HepG2 (cell line): ENCODE results near the gene KIF5B. TPM values are rescaled to one million over a fixed set of nuclear protein-coding genes. Genes with fewer than 3 reads are reported as not detected.
A peak's percentile ranks its signal among the peaks of the same experiment; 100 is the strongest.

Source experiments
- ATAC-seq: fragments of 200-7000 bp; cut with Tn5 transposase; 3 replicates; pipeline ENCODE4 v1.9.1; 2020; ENCODE audit warnings: mild to moderate bottlenecking, moderate library complexity
- BruUV-seq: library from RNA; stranded (reverse); fragments of 400-500 nt; replicated peaks from 2 replicates; lab custom pipeline; 2021; lab: Mats Ljungman, UMichigan
- CTCF ChIA-PET: fragments of 300-600 bp; formaldehyde crosslinking; extraction: SDS; loops from one replicate; lab custom pipeline; 2021; ENCODE audit warnings: low total read pairs, inconsistent platforms, low intra/inter-chr PET ratio; lab: Yijun Ruan, JAX
- POLR2A ChIA-PET: fragments of 350-600 bp; sonication (Branson Sonifier 250); formaldehyde crosslinking; loops from one replicate; lab custom pipeline; 2020; ENCODE audit warnings: antibody characterized with exemption, inconsistent platforms; lab: Yijun Ruan, JAX
- DNase-seq: peaks from one replicate; pipeline ENCODE4 v3.0.0-alpha.2; 2015; ENCODE audit warnings: low spot score
- FAIRE-seq: peaks from 3 replicates; lab custom pipeline; 2011; peaks lifted over from hg19 to GRCh38; lab: Jason Lieb, UNC
- H2AFZ ChIP-seq: one replicate; pipeline ENCODE4 v1.6.1; 2011; ENCODE audit warnings: low read length, inconsistent platforms
- H3K27ac ChIP-seq: fragments of 300-600 bp; 3 replicates; pipeline ENCODE4 v1.8.0; 2011; ENCODE audit warnings: mixed run types, mild to moderate bottlenecking, mixed read lengths, low read length, inconsistent platforms; ENCODE audit not compliant: insufficient read depth; ENCODE audit errors: extremely low read length
- H3K27me3 ChIP-seq, 2 experiments: fragments of 200-600 bp in 1 of 2; 2 replicates in 1 of 2; 3 replicates in 1 of 2; pipeline versions ENCODE4 v1.6.0 to v1.8.0; 2011; ENCODE audit warnings: low read length in 2 of 2, mild to moderate bottlenecking in 2 of 2, moderate library complexity in 2 of 2, inconsistent platforms in 1 of 2; ENCODE audit not compliant: insufficient read depth in 2 of 2, control insufficient read depth in 1 of 2
- H3K36me3 ChIP-seq, 2 experiments: fragments of 200-600 bp in 1 of 2; replicated peaks in 1 of 2; 2 replicates in 1 of 2; 3 replicates in 1 of 2; pipeline versions ENCODE4 v1.5.1 to v1.8.0; 2011; ENCODE audit warnings: low read length in 2 of 2, inconsistent platforms in 1 of 2; ENCODE audit not compliant: insufficient read depth in 2 of 2, control insufficient read depth in 1 of 2
- H3K4me1 ChIP-seq: 2 replicates; pipeline ENCODE4 v1.5.1; 2012; ENCODE audit warnings: low read length, inconsistent platforms; ENCODE audit not compliant: insufficient read depth
- H3K4me2 ChIP-seq: 2 replicates; pipeline ENCODE4 v1.6.0; 2011; ENCODE audit warnings: low read depth, low read length, inconsistent platforms
- H3K4me3 ChIP-seq, 3 experiments: fragments of 200-600 bp in 1 of 3; sonication (generic), shearing (Covaris generic) in 1 of 3; replicated peaks in 1 of 3; 2 replicates each; pipeline ENCODE4 v1.5.1; 2011 to 2016; ENCODE audit warnings: low read length in 3 of 3, inconsistent platforms in 2 of 3, low read depth in 2 of 3, mild to moderate bottlenecking in 2 of 3, control low read depth in 1 of 3, mixed read lengths in 1 of 3; ENCODE audit not compliant: insufficient read depth in 1 of 3
- H3K79me2 ChIP-seq: one replicate; pipeline ENCODE4 v1.6.1; 2011; ENCODE audit warnings: low read length, inconsistent platforms; ENCODE audit not compliant: insufficient read depth
- H3K9ac ChIP-seq: 2 replicates; pipeline ENCODE4 v1.6.0; 2011; ENCODE audit warnings: mild to moderate bottlenecking, low read depth, low read length, inconsistent platforms; ENCODE audit not compliant: insufficient read depth
- H3K9me3 ChIP-seq: 2 replicates; pipeline ENCODE4 v1.5.1; 2012; ENCODE audit warnings: mild to moderate bottlenecking, low read length
- H4K20me1 ChIP-seq: 2 replicates; pipeline ENCODE4 v1.6.0; 2011; ENCODE audit warnings: inconsistent platforms, mild to moderate bottlenecking, low read length, moderate library complexity; ENCODE audit not compliant: insufficient read depth
- FOXC1 ChIP-seq: sonication (generic); formaldehyde crosslinking; IDR thresholded peaks from 2 replicates; pipeline ENCODE4 v1.8.0; 2022; ENCODE audit warnings: mild to moderate bottlenecking, missing genetic modification reagents, borderline replicate concordance
- FOXJ3 ChIP-seq: sonication (generic); formaldehyde crosslinking; IDR thresholded peaks from 2 replicates; pipeline ENCODE4 v1.4.0; 2020; ENCODE audit warnings: missing genetic modification reagents, mild to moderate bottlenecking, borderline replicate concordance
- HNRNPL ChIP-seq: fragments of 200-400 bp; formaldehyde crosslinking; IDR thresholded peaks from 2 replicates; pipeline ENCODE4 v1.6.1; 2017; ENCODE audit warnings: mild to moderate bottlenecking, low read depth, low read length
- NFRKB ChIP-seq: fragments of 450-650 bp; IDR thresholded peaks from 2 replicates; pipeline ENCODE4 v1.6.1; 2017
- PITX1 ChIP-seq: sonication (generic); formaldehyde crosslinking; IDR thresholded peaks from 2 replicates; pipeline ENCODE4 v1.5.1; 2020; ENCODE audit warnings: mild to moderate bottlenecking, missing genetic modification reagents
- SKI ChIP-seq: fragments of 450-650 bp; IDR thresholded peaks from one replicate; pipeline ENCODE4 v1.6.1; 2018; ENCODE audit warnings: mild to moderate bottlenecking; ENCODE audit not compliant: partially characterized antibody
- ZFP1 ChIP-seq: IDR thresholded peaks from 2 replicates; pipeline ENCODE4 v1.6.1; 2016
- ZNF12 ChIP-seq: sonication (generic); formaldehyde crosslinking; IDR thresholded peaks from 2 replicates; pipeline ENCODE4 v1.5.0; 2020; ENCODE audit warnings: missing genetic modification reagents
- ZNF282 ChIP-seq: fragments of 450-650 bp; IDR thresholded peaks from 2 replicates; pipeline ENCODE4 v1.6.1; 2018; ENCODE audit not compliant: partially characterized antibody
- ZNF382 ChIP-seq: sonication (generic); formaldehyde crosslinking; IDR thresholded peaks from 2 replicates; pipeline ENCODE4 v1.5.0; 2020; ENCODE audit warnings: missing genetic modification reagents, mild to moderate bottlenecking, borderline replicate concordance
- ZNF549 ChIP-seq: sonication (generic); formaldehyde crosslinking; IDR thresholded peaks from 2 replicates; pipeline ENCODE4 v1.5.0; 2020; ENCODE audit warnings: missing genetic modification reagents
- WGBS: methylation state at CpG from one replicate; pipeline ENCODE4 v1.1.6; 2017; ENCODE audit warnings: low lambda C conversion rate; 5-methylcytosine and 5-hydroxymethylcytosine counted together
- in situ Hi-C: cut with HindIII; loops from 2 replicates; pipeline ENCODE4 v1.10.0; 2017; ENCODE audit warnings: low pct_unique_long_range_greater_than_20kb; ENCODE audit not compliant: extremely low pct_ligation_motif_present
- intact Hi-C: fragments of 100-400 bp; cut with micrococcal nuclease; formaldehyde crosslinking; loops from one replicate; pipeline ENCODE4 v1.10.0; 2022; ENCODE audit not compliant: unreplicated experiment
- polyA plus RNA-seq, 8 experiments: library from polyadenylated mRNA; depleted of rRNA in 3 of 8; stranded (reverse) in 7 of 8; unstranded in 1 of 8; fragments of >200 nt; fragmentation: Illumina TruSeq in 4 of 8; extraction: Trizol in 4 of 8; gene quantifications; 2 replicates each; pipeline versions ENCODE4 v1.2.1 to v1.2.3, GENCODE V29; 2011 to 2016; ENCODE audit warnings: low read depth in 4 of 8, missing spikeins in 1 of 8, mixed read lengths in 1 of 8; ENCODE audit not compliant: insufficient read depth in 1 of 8
- total RNA-seq, 5 experiments: library from RNA; depleted of rRNA; stranded (reverse); fragments of >200 nt; fragmentation: Illumina TruSeq; extraction: Trizol; gene quantifications; 2 replicates each; pipeline ENCODE4 v1.2.3, GENCODE V29; 2016; ENCODE audit warnings: low read depth in 1 of 5
- TF ChIP-seq, protein P1 (sequence below): sonication (generic); formaldehyde crosslinking; IDR thresholded peaks from 2 replicates; pipeline ENCODE4 v1.4.0; 2020; ENCODE audit warnings: missing genetic modification reagents, borderline replicate concordance
- TF ChIP-seq, protein P2 (sequence below): sonication (generic); formaldehyde crosslinking; IDR thresholded peaks from 2 replicates; pipeline ENCODE4 v1.9.0; 2022; ENCODE audit warnings: low read depth, missing genetic modification reagents

The KIF5B gene
- total and polyA plus RNA-seq, 2 of the 13 experiments (the other 11 are each of a cell fraction or from before 2014, with no cell fraction given), result 34.3 to 133 TPM

DNA sequence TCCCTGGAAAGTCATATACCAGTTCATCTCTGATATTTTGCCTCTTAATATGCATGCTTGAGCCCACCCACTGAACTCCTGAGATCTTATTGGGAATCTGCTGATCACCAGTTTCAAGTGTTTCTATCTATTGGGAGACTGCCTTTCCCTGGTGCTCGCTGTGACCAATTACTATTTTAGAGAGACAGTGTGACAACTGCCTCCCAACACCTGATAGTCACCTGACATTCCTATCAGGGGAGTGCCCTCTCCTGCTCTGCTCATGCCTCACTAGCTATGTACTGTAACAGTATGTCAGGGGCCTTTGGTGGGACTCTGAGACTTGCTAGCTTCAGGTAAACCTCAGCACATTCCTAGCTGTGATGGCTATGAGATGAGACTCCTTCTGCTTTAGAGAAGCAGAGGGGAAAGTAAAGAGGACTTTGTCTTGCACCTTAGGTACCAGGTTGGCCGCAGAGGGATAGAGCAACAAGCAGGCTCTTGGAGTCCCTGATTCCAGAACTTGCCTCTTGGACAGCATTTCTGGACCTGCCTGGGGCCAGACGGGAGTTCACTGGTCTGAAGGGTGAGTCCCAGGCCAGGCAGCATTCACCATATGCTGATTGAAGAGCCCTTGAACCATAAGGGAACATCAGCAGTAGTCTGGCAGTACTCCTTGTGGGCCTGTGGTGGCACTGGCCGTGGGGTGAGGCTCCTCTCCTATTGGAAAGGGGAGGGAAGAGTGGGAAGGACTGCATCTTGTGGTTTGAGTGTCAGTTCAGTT, 93.2 kb downstream of the KIF5B start (continued):
- TF ChIP-seq, protein P1, sequence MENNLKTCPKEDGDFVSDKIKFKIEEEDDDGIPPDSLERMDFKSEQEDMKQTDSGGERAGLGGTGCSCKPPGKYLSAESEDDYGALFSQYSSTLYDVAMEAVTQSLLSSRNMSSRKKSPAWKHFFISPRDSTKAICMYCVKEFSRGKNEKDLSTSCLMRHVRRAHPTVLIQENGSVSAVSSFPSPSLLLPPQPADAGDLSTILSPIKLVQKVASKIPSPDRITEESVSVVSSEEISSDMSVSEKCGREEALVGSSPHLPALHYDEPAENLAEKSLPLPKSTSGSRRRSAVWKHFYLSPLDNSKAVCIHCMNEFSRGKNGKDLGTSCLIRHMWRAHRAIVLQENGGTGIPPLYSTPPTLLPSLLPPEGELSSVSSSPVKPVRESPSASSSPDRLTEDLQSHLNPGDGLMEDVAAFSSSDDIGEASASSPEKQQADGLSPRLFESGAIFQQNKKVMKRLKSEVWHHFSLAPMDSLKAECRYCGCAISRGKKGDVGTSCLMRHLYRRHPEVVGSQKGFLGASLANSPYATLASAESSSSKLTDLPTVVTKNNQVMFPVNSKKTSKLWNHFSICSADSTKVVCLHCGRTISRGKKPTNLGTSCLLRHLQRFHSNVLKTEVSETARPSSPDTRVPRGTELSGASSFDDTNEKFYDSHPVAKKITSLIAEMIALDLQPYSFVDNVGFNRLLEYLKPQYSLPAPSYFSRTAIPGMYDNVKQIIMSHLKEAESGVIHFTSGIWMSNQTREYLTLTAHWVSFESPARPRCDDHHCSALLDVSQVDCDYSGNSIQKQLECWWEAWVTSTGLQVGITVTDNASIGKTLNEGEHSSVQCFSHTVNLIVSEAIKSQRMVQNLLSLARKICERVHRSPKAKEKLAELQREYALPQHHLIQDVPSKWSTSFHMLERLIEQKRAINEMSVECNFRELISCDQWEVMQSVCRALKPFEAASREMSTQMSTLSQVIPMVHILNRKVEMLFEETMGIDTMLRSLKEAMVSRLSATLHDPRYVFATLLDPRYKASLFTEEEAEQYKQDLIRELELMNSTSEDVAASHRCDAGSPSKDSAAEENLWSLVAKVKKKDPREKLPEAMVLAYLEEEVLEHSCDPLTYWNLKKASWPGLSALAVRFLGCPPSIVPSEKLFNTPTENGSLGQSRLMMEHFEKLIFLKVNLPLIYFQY (CRISPR knock-in tag), result no peak
- TF ChIP-seq PITX1 (CRISPR knock-in tag) (no peak), NFRKB (no peak), ZNF282 (no peak), ZNF549 (CRISPR knock-in tag) (no peak), HNRNPL (no peak)
- TF ChIP-seq, all 625 proteins: peak for 0

DNA sequence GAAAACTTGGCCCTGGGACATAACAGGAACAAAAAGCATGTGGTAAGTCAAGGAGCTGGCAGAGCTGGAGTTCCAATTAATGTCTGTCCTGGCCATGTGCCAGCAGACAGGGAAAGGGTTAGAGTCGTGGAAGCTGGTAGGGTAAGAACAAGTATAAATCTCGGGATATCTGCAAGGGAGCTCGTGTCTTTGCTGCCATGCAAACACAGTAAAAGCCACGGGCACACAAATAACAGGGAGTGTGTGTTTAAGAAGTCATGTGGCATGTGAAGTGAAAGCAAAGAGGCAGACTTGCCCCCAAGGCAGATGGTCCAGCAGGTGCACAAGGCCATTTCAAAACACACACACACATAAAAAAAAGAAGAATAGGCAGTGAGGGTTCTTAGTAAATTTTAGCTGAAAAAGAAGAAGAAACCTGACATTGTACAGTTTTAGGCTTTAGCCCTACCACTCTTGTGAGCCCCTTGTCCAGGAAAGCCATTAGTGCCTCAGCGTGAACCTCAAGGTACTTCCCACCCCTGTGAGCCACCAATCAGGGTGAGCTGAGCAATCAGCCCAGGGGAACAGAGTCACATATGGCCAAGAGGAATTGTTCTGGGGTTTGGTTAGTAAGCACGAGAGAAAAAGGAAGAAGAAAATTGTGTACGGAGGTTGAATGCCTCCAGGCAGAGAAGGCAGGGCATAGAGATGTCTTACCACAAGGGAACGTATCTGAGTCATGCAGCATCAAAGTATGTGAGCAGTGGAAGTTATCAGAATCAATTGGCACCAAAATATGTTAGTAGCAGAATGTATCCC, 94.7 kb downstream of the KIF5B start:
- in situ Hi-C loops, result no loop called here
- no peak overlapping the region for H3K9ac ChIP-seq
- peak overlapping the region; percentile 13 for H3K27ac ChIP-seq
- no peak for TF ChIP-seq FOXC1 (CRISPR knock-in tag)
- TF ChIP-seq, protein P2, sequence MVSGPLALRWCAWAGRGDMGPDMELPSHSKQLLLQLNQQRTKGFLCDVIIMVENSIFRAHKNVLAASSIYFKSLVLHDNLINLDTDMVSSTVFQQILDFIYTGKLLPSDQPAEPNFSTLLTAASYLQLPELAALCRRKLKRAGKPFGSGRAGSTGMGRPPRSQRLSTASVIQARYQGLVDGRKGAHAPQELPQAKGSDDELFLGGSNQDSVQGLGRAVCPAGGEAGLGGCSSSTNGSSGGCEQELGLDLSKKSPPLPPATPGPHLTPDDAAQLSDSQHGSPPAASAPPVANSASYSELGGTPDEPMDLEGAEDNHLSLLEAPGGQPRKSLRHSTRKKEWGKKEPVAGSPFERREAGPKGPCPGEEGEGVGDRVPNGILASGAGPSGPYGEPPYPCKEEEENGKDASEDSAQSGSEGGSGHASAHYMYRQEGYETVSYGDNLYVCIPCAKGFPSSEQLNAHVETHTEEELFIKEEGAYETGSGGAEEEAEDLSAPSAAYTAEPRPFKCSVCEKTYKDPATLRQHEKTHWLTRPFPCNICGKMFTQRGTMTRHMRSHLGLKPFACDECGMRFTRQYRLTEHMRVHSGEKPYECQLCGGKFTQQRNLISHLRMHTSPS (CRISPR knock-in tag), result 0 out of 2 replicates have a peak, but pooled peaks have one; percentile 20
- no peak for TF ChIP-seq SKI
- TF ChIP-seq ZNF12 (CRISPR knock-in tag), result no peak
- no peak for TF ChIP-seq ZNF382 (CRISPR knock-in tag)
- no peak for TF ChIP-seq ZFP1 (CRISPR knock-in tag)
- TF ChIP-seq FOXJ3, result no peak
- TF ChIP-seq, all 625 proteins: peak for 1
- WGBS, result 85% methylated on average over 8 of the region's 8 CpGs
- no peak for DNase-seq
- no peak for FAIRE-seq
- Histone ChIP-seq H3K4me2 (no peak overlapping the region), H3K79me2 (no peaks in the 10 kb centered on the region), H3K9me3 (no peaks in the 10 kb centered on the region), H3K4me1 (peaks cover 57% of the 10 kb centered on the region), H2AFZ (no peak overlapping the region), H3K4me3 (no peak overlapping the region), H3K36me3 (no peaks in the 10 kb centered on the region), H3K27me3 (no peaks in the 10 kb centered on the region), H4K20me1 (no peaks in the 10 kb centered on the region)
- BruUV-seq, result no TSS peak
- no peak for ATAC-seq
- CTCF ChIA-PET, result interaction anchor here (1.1 kb wide), 1 partner anchor 43 kb away, joined by 3 read pairs; no protein-coding TSS in a partner anchor
- POLR2A ChIA-PET, result interaction anchor here (0.6 kb wide), 1 partner anchor 78 kb away, joined by 3 read pairs; no protein-coding TSS in a partner anchor
- intact Hi-C loops, result no loop called here
